ENCODE data around the gene ST3GAL3.

DNA sequence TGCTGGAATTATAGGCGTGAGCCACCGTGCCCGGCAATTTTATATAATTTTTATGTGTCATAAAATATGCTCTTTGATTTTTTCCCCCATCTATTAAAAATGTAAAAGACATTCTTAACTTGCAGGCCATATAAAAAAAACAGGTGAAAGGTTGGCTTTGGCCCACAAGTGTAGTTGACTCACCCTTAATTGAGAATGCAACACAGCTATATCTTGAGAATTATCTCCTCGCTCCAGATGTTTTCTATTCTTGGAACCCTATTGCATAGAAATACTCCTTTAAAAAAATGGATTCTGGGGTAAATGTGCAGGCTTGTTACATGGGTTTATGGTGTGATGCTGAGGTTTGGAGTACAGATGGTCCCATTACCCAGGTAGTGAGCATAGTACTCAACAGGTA lies 112.0 kb downstream of the ST3GAL3 start:
- TF ChIP-seq, protein P1, sequence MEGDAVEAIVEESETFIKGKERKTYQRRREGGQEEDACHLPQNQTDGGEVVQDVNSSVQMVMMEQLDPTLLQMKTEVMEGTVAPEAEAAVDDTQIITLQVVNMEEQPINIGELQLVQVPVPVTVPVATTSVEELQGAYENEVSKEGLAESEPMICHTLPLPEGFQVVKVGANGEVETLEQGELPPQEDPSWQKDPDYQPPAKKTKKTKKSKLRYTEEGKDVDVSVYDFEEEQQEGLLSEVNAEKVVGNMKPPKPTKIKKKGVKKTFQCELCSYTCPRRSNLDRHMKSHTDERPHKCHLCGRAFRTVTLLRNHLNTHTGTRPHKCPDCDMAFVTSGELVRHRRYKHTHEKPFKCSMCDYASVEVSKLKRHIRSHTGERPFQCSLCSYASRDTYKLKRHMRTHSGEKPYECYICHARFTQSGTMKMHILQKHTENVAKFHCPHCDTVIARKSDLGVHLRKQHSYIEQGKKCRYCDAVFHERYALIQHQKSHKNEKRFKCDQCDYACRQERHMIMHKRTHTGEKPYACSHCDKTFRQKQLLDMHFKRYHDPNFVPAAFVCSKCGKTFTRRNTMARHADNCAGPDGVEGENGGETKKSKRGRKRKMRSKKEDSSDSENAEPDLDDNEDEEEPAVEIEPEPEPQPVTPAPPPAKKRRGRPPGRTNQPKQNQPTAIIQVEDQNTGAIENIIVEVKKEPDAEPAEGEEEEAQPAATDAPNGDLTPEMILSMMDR (IDR thresholded peaks at IDR 0.05 in 4 of 5, conservative IDR thresholded peaks at IDR 0.05 in 1 of 5), result no peak
- TF ChIP-seq POLR2A (IDR thresholded peaks at IDR 0.05), result no peak
